ENCODE measurements around the gene GPRIN1. TPM values are rescaled to one million over a fixed set of nuclear protein-coding genes. Genes with fewer than 3 reads are reported as not detected.

Gene GPRIN1
- total and polyA plus RNA-seq, 8 donors = 0.23 to 3.2 (median 0.58) TPM

GRCh38 chr5:176644294-176644693 lies 34.3 kb upstream of the GPRIN1 start:
- DNase-seq (no peak), FAIRE-seq (no peak), ATAC-seq (no peak)
- no peak for TF ChIP-seq CTCF (IDR thresholded peaks at IDR 0.05)
- Histone ChIP-seq H3K4me3 (no peak overlapping the region), H3K36me3 (no peaks in the 10 kb centered on the region), H3K4me1 (peaks cover 0 to 6% (median 3%) of the 10 kb centered on the region in 3 donors), H3K27me3 (no peaks in the 10 kb centered on the region), H3K27ac (no peak overlapping the region), H3K9me3 (no peaks in the 10 kb centered on the region)
- WGBS, 2 donors = 68 to 71% methylated on average over 9 of the region's 9 CpGs
- intact Hi-C loops (cut with DNase I) = no loop called here

DNA sequence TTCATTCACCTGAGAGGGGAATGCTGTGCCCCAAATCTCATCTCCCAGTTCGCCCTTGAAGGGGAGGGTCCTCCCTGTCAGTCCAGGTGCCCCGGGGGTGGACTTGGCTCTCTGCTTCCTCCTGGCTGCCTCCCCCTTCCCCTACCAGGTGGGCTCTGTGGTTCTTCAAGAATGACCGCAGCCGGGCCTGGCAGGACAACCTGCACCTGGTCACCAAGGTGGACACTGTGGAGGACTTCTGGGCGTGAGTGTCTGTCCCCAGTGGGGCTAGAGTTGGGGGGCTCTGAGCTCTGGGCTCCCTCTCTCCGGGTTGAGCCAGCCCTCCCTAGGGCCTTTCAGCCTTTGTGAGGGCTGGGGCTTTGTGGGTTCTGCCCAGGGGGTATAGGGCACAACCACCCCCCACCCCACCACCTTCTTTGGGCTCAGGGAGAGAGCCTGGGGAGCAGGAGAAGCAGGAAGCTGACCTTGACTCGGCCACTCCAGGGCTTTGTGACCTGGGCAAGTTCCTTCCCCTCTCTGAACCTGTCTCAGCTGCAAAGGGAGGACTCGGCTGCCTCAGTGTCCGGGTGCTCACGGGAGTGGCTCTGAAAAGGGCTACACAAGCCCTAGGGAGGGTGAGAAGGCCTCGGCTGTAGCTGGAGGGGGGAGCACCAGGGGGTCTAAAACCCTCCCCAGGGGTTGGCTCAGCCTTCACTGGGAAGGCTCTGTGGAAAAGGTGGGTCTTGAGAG lies 33.7 kb upstream of the GPRIN1 start:
- Histone ChIP-seq H3K9me3 (no peaks in the 10 kb centered on the region), H3K4me3 (no peak overlapping the region), H3K4me1 (peaks cover 0 to 6% (median 3%) of the 10 kb centered on the region in 3 donors), H3K27ac (no peak overlapping the region), H3K36me3 (no peaks in the 10 kb centered on the region), H3K27me3 (no peaks in the 10 kb centered on the region)
- WGBS, 2 donors = 71 to 74% methylated on average over 11 of the region's 11 CpGs
- no peak for FAIRE-seq
- no peak for TF ChIP-seq CTCF (IDR thresholded peaks at IDR 0.05)
- intact Hi-C loops (cut with DNase I) = no loop called here
- no peak for ATAC-seq
- peak in 1 of 6 donors; percentile 56 for DNase-seq

- FAIRE-seq = no peak
- DNase-seq = peak in 2 of 6 donors; percentile 23 to 78
- Histone ChIP-seq H3K4me1 (peaks cover 0 to 3% (median 0%) of the 10 kb centered on the region in 3 donors), H3K27me3 (no peaks in the 10 kb centered on the region), H3K27ac (no peak overlapping the region), H3K4me3 (no peak overlapping the region), H3K36me3 (no peaks in the 10 kb centered on the region), H3K9me3 (no peaks in the 10 kb centered on the region)
- WGBS, 2 donors = 33 to 38% methylated on average over 12 to 14 of the region's 15 CpGs
- ATAC-seq = no peak
- TF ChIP-seq CTCF (IDR thresholded peaks at IDR 0.05) = no peak
- intact Hi-C loops (cut with DNase I) = no loop called here
Observed at GRCh38 chr5:176642675-176643490, 32.9 kb upstream of the GPRIN1 start.

- no peaks in the 10 kb centered on the region for H3K27me3 ChIP-seq
- FAIRE-seq (no peak), ATAC-seq (no peak), DNase-seq (no peak)
- intact Hi-C loops (cut with DNase I) = no loop called here
- 63 to 64% methylated on average over 4 of the region's 4 CpGs for WGBS, 2 donors
- no peaks in the 10 kb centered on the region for H3K9me3 ChIP-seq
- TF ChIP-seq CTCF (IDR thresholded peaks at IDR 0.05) = no peak
- H3K27ac ChIP-seq = no peak overlapping the region
- H3K4me3 ChIP-seq = no peak overlapping the region
- H3K4me1 ChIP-seq = no peaks in the 10 kb centered on the region
- no peaks in the 10 kb centered on the region for H3K36me3 ChIP-seq
Observed at GRCh38 chr5:176640616-176641015, 30.7 kb upstream of the GPRIN1 start.
